ENCODE data around the gene ZNF385C.

The ZNF385C gene

GRCh38 chr17:42061646-42062487, 36.4 kb downstream of the ZNF385C start:
- no peak overlapping the region for H3K4me3 ChIP-seq (replicated peaks in 1 of 2; ENCODE audit: low read depth in 2 of 2, low read length in 2 of 2)
- no peak for TF ChIP-seq CTCF (IDR thresholded peaks at IDR 0.05; ENCODE audit: low read depth, low read length)
- no peak for DNase-seq (ENCODE audit: low read depth in 2 of 2)

- H3K4me3 ChIP-seq (replicated peaks in 1 of 2; ENCODE audit: low read depth in 2 of 2, low read length in 2 of 2): no peak overlapping the region
- DNase-seq (ENCODE audit: low read depth in 2 of 2): no peak
- TF ChIP-seq CTCF (IDR thresholded peaks at IDR 0.05; ENCODE audit: low read depth, low read length): no peak
Measured at GRCh38 chr17:42060231-42060630, 38.0 kb downstream of the ZNF385C start.

- no peak for DNase-seq (ENCODE audit: low read depth in 2 of 2)
- TF ChIP-seq CTCF (IDR thresholded peaks at IDR 0.05; ENCODE audit: low read depth, low read length): no peak
- no peak overlapping the region for H3K4me3 ChIP-seq (replicated peaks in 1 of 2; ENCODE audit: low read depth in 2 of 2, low read length in 2 of 2)
Measured at GRCh38 chr17:42059815-42060214, 38.5 kb downstream of the ZNF385C start.

GRCh38 chr17:42058063-42058462, 40.2 kb downstream of the ZNF385C start:
- TF ChIP-seq CTCF (IDR thresholded peaks at IDR 0.05; ENCODE audit: low read depth, low read length): no peak
- DNase-seq (ENCODE audit: low read depth in 2 of 2): no peak
- H3K4me3 ChIP-seq (replicated peaks in 1 of 2; ENCODE audit: low read depth in 2 of 2, low read length in 2 of 2): no peak overlapping the region

GRCh38 chr17:42056635-42057034, 41.6 kb downstream of the ZNF385C start:
- DNase-seq (ENCODE audit: low read depth in 2 of 2): no peak
- no peak overlapping the region for H3K4me3 ChIP-seq (replicated peaks in 1 of 2; ENCODE audit: low read depth in 2 of 2, low read length in 2 of 2)
- no peak for TF ChIP-seq CTCF (IDR thresholded peaks at IDR 0.05; ENCODE audit: low read depth, low read length)

GRCh38 chr17:42055496-42055895, 42.8 kb downstream of the ZNF385C start:
- no peak overlapping the region for H3K4me3 ChIP-seq (replicated peaks in 1 of 2; ENCODE audit: low read depth in 2 of 2, low read length in 2 of 2)
- no peak for DNase-seq (ENCODE audit: low read depth in 2 of 2)
- no peak for TF ChIP-seq CTCF (IDR thresholded peaks at IDR 0.05; ENCODE audit: low read depth, low read length)

Data from cardiac fibroblast (primary cell).